ENCODE data around the gene SLC17A6.

The SLC17A6 gene

DNA sequence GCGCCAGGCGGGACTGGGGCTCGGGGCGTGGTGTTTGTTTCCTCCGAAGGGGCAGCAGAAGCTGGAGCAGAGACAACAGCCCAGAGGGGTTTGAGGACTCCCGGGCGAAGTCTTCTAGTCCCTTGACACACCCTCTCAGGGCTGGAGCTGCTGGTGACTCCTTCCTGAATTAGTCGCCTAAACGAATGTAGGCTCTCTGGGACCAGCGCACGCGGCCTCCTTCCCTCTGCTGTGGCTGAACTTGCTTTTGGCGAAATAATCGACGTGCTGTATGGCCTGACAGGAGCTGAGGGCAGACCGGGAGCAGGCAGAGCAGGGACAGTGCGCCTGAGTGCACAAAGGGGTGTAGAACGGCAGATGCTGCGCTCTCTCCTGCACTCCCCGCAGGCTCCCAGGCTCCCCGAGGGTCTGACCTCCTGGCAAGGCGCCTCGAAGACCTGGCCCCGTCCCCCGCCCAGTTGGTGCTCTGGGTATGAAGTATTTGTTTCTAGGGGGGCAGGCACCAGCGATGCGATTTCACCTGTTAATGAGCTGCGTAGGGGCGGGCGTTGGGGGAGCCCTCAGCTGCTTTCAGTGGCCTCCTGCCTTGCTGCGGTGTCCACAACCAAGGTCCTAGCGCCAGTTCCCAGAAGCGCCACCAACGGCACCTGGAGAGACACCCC is 5.3 kb downstream of the SLC17A6 start:
- peak; percentile 10 for DNase-seq (ENCODE audit: extremely low spot score)
- TF ChIP-seq, protein P1, sequence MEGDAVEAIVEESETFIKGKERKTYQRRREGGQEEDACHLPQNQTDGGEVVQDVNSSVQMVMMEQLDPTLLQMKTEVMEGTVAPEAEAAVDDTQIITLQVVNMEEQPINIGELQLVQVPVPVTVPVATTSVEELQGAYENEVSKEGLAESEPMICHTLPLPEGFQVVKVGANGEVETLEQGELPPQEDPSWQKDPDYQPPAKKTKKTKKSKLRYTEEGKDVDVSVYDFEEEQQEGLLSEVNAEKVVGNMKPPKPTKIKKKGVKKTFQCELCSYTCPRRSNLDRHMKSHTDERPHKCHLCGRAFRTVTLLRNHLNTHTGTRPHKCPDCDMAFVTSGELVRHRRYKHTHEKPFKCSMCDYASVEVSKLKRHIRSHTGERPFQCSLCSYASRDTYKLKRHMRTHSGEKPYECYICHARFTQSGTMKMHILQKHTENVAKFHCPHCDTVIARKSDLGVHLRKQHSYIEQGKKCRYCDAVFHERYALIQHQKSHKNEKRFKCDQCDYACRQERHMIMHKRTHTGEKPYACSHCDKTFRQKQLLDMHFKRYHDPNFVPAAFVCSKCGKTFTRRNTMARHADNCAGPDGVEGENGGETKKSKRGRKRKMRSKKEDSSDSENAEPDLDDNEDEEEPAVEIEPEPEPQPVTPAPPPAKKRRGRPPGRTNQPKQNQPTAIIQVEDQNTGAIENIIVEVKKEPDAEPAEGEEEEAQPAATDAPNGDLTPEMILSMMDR (IDR thresholded peaks at IDR 0.05; ENCODE audit: control extremely low read depth, extremely low read depth, low read depth, missing control alignments), result no peak
- CTCF ChIA-PET, result interaction anchor here (1.0 kb wide), 1 partner anchor 1694 kb away, joined by 3 read pairs; no protein-coding TSS in a partner anchor
- POLR2A ChIA-PET, result no interaction called here

- POLR2A ChIA-PET, result no interaction called here
- TF ChIP-seq, protein P1 (IDR thresholded peaks at IDR 0.05; ENCODE audit: control extremely low read depth, extremely low read depth, low read depth, missing control alignments), result no peak
- CTCF ChIA-PET, result interaction anchor here (1.0 kb wide), 1 partner anchor 1694 kb away, joined by 3 read pairs; no protein-coding TSS in a partner anchor
- DNase-seq (ENCODE audit: extremely low spot score), result no peak
Measured at GRCh38 chr11:22344081-22344480, 5.9 kb downstream of the SLC17A6 start.

DNA sequence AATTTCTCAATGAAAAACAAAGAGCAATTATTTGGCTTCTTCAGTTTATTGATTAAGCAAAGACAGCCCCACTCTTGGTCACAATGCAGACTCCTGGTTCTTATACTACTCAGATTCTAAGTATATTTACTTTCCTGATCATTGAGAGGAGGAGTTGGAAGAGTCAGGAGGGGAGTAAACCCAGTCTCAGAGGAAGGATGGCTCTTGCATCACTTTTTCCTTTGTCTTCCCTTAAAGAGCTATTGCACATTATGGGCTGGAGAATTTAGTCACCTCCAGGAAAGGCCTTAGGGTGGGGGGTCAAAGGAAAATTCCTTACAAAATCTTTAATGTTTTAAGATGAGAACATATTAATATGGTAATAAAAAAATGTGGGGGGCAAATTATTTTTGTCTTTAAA is 8.1 kb downstream of the SLC17A6 start:
- TF ChIP-seq, protein P1 (IDR thresholded peaks at IDR 0.05; ENCODE audit: control extremely low read depth, extremely low read depth, low read depth, missing control alignments), result no peak
- POLR2A ChIA-PET, result no interaction called here
- DNase-seq (ENCODE audit: extremely low spot score), result no peak
- CTCF ChIA-PET, result interaction anchor here (1.5 kb wide), 1 partner anchor 483 kb away, joined by 3 read pairs; the partner anchor contains the start of gene SVIP

- POLR2A ChIA-PET, result no interaction called here
- CTCF ChIA-PET, result interaction anchor here (1.8 kb wide), 1 partner anchor 10 kb away, joined by 6 read pairs; no protein-coding TSS in a partner anchor
- TF ChIP-seq, protein P1 (IDR thresholded peaks at IDR 0.05; ENCODE audit: control extremely low read depth, extremely low read depth, low read depth, missing control alignments), result no peak
- DNase-seq (ENCODE audit: extremely low spot score), result no peak
Measured at GRCh38 chr11:22347857-22348487, 9.8 kb downstream of the SLC17A6 start.

DNA sequence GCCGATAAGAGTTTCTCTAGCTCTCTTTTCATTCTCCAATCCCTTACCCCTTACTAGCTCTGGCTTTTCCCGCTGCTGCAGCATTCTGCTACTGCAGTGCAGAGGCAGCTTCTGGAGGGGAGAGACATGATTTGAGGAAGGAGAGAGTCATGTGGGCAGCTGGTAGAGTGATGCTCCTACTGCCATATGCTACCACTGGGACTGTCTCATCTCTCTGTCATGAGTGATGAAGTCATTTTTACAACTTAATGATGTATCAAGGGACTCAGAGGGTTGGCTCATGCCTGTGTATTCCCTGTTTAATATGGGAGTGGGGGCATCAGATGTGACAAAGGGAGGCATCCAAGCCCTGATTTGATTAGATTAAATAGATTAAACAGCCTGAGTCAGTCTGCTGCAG is 11.3 kb downstream of the SLC17A6 start:
- TF ChIP-seq, protein P1 (IDR thresholded peaks at IDR 0.05; ENCODE audit: control extremely low read depth, extremely low read depth, low read depth, missing control alignments), result no peak
- POLR2A ChIA-PET, result no interaction called here
- CTCF ChIA-PET, result no interaction called here

DNA sequence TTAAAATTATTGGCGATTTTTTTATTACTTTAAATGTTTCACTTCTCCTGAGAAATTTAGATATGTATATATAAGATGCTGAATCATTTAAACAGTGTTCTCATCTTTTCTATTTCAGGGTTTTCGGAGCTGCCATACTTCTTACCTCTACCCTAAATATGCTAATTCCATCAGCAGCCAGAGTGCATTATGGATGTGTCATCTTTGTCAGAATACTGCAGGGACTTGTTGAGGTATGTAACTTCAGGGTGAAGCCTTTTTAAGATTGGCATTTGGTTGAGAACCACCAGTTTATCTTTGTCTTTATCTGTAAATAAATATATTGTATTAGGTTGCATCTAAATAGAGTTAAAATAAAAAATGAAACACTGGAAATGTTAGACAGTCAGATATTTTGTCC is 21.1 kb downstream of the SLC17A6 start:
- ChIA-PET CTCF (interaction anchor here (2.5 kb wide), 1 partner anchor 12 kb away, joined by 7 read pairs; no protein-coding TSS in a partner anchor), POLR2A (no interaction called here)
- TF ChIP-seq, protein P1 (IDR thresholded peaks at IDR 0.05; ENCODE audit: control extremely low read depth, extremely low read depth, low read depth, missing control alignments), result no peak
- DNase-seq (ENCODE audit: extremely low spot score), result no peak

More for the DNA sequence above, 11.3 kb downstream of the SLC17A6 start:
- no peak for DNase-seq (ENCODE audit: extremely low spot score)

Measured in GM10248 (cell line).